Mesodermal cell (in vitro differentiated cells): ENCODE results near the gene ACSL6.

Experiments used
- H3K27ac ChIP-seq: 2 replicates; pipeline ENCODE4 v1.7.0; 2013; ENCODE audit warnings: mild to moderate bottlenecking, low read depth, low read length, moderate library complexity; ENCODE audit not compliant: severe bottlenecking
- H3K36me3 ChIP-seq: 2 replicates; pipeline ENCODE4 v1.7.1; 2013; ENCODE audit warnings: mild to moderate bottlenecking, low read length, moderate library complexity; ENCODE audit not compliant: control insufficient read depth, insufficient read depth
- H3K4me1 ChIP-seq: one replicate; pipeline ENCODE4 v1.7.1; 2013; ENCODE audit warnings: mild to moderate bottlenecking, low read length; ENCODE audit not compliant: insufficient read depth, control insufficient read depth, poor library complexity, severe bottlenecking
- H3K4me3 ChIP-seq: 2 replicates; pipeline ENCODE4 v1.7.0; 2013; ENCODE audit warnings: low read length, control low read depth, mild to moderate bottlenecking; ENCODE audit not compliant: insufficient read depth, poor library complexity, severe bottlenecking; ENCODE audit errors: extremely low read depth
- H3K9me3 ChIP-seq: 2 replicates; pipeline ENCODE4 v1.7.1; 2013; ENCODE audit warnings: mild to moderate bottlenecking, low read length, moderate library complexity; ENCODE audit not compliant: control insufficient read depth
- WGBS, 2 experiments: methylation state at CpG; one replicate each; pipeline ENCODE4 v1.1.5; 2013; ENCODE audit warnings: missing lambda C conversion rate in 2 of 2; ENCODE audit not compliant: insufficient coverage in 2 of 2; 5-methylcytosine and 5-hydroxymethylcytosine counted together

Gene ACSL6

GRCh38 chr5:132054697-132055440 is 43.4 kb upstream of the ACSL6 start:
- H3K9me3 ChIP-seq, result no peaks in the 10 kb centered on the region
- no peaks in the 10 kb centered on the region for H3K36me3 ChIP-seq
- 85 to 86% methylated on average over 2 to 5 of the region's 9 CpGs for WGBS, 2 experiments
- no peaks in the 10 kb centered on the region for H3K4me1 ChIP-seq
- no peak overlapping the region for H3K4me3 ChIP-seq
- H3K27ac ChIP-seq, result no peak overlapping the region

- Histone ChIP-seq H3K4me1 (no peaks in the 10 kb centered on the region), H3K27ac (no peak overlapping the region), H3K9me3 (no peaks in the 10 kb centered on the region), H3K36me3 (no peaks in the 10 kb centered on the region), H3K4me3 (no peak overlapping the region)
- WGBS, 2 experiments, result 82 to 92% methylated on average over 8 to 9 of the region's 10 CpGs
These were observed 42.7 kb upstream of the ACSL6 start for GRCh38 chr5:132054031-132054696.

GRCh38 chr5:132053483-132053882 is 42.0 kb upstream of the ACSL6 start:
- Histone ChIP-seq H3K4me1 (no peaks in the 10 kb centered on the region), H3K4me3 (no peak overlapping the region), H3K27ac (no peak overlapping the region), H3K9me3 (no peaks in the 10 kb centered on the region), H3K36me3 (no peaks in the 10 kb centered on the region)
- 74 to 88% methylated on average over 3 of the region's 4 CpGs for WGBS, 2 experiments

GRCh38 chr5:132052520-132052919 is 41.1 kb upstream of the ACSL6 start:
- Histone ChIP-seq H3K36me3 (no peaks in the 10 kb centered on the region), H3K9me3 (no peaks in the 10 kb centered on the region), H3K4me3 (no peak overlapping the region), H3K4me1 (no peaks in the 10 kb centered on the region), H3K27ac (no peak overlapping the region)
- whole genome bisulfite sequencing, 2 experiments, result 83 to 84% methylated on average over 4 to 10 of the region's 10 CpGs

- H3K27ac ChIP-seq, result no peak overlapping the region
- H3K36me3 ChIP-seq, result no peaks in the 10 kb centered on the region
- no peaks in the 10 kb centered on the region for H3K9me3 ChIP-seq
- H3K4me3 ChIP-seq, result no peak overlapping the region
- WGBS, 2 experiments, result 78 to 92% methylated on average over 4 to 7 of the region's 9 CpGs
- no peaks in the 10 kb centered on the region for H3K4me1 ChIP-seq
These were observed 39.4 kb upstream of the ACSL6 start for GRCh38 chr5:132050661-132051552.

GRCh38 chr5:132050136-132050535 is 38.7 kb upstream of the ACSL6 start:
- H3K9me3 ChIP-seq, result no peaks in the 10 kb centered on the region
- no peak overlapping the region for H3K4me3 ChIP-seq
- no peaks in the 10 kb centered on the region for H3K4me1 ChIP-seq
- WGBS, 2 experiments, result 84 to 91% methylated on average over 3 to 5 of the region's 5 CpGs
- H3K27ac ChIP-seq, result no peak overlapping the region
- H3K36me3 ChIP-seq, result no peaks in the 10 kb centered on the region

GRCh38 chr5:132049559-132049958 is 38.1 kb upstream of the ACSL6 start:
- Histone ChIP-seq H3K27ac (no peak overlapping the region), H3K9me3 (no peaks in the 10 kb centered on the region), H3K4me1 (no peaks in the 10 kb centered on the region), H3K36me3 (no peaks in the 10 kb centered on the region), H3K4me3 (no peak overlapping the region)
- WGBS, 2 experiments, result 92 to 94% methylated on average over 12 of the region's 12 CpGs

- 77 to 90% methylated on average over 2 to 3 of the region's 4 CpGs for WGBS, 2 experiments
- Histone ChIP-seq H3K36me3 (no peaks in the 10 kb centered on the region), H3K4me1 (no peaks in the 10 kb centered on the region), H3K9me3 (no peaks in the 10 kb centered on the region), H3K4me3 (no peak overlapping the region), H3K27ac (no peak overlapping the region)
These were observed 37.6 kb upstream of the ACSL6 start for GRCh38 chr5:132049093-132049492.

- H3K4me3 ChIP-seq, result no peak overlapping the region
- no peak overlapping the region for H3K27ac ChIP-seq
- H3K4me1 ChIP-seq, result no peaks in the 10 kb centered on the region
- H3K9me3 ChIP-seq, result no peaks in the 10 kb centered on the region
- H3K36me3 ChIP-seq, result no peaks in the 10 kb centered on the region
- 83 to 85% methylated on average over 7 of the region's 7 CpGs for WGBS, 2 experiments
These were observed 35.4 kb upstream of the ACSL6 start for GRCh38 chr5:132046880-132047299.

- Histone ChIP-seq H3K4me1 (no peaks in the 10 kb centered on the region), H3K4me3 (no peak overlapping the region), H3K27ac (no peak overlapping the region), H3K36me3 (no peaks in the 10 kb centered on the region), H3K9me3 (no peaks in the 10 kb centered on the region)
- WGBS, 2 experiments, result 83 to 93% methylated on average over 6 of the region's 10 CpGs
These were observed 32.7 kb upstream of the ACSL6 start for GRCh38 chr5:132044207-132044606.
